HG03280 (cell line): ENCODE results near the gene GM2A.
A peak's percentile ranks its signal among the peaks of the same experiment; 100 is the strongest.
"Not testable (repeated sequence)": the region's sequence is repeated elsewhere in the genome, so short reads cannot be mapped to it uniquely, and the experiment has no call there.

Experiments used
- ATAC-seq: cut with Tn5 transposase; IDR thresholded peaks from one replicate; pipeline ENCODE4 v1.9.1; 2021; ENCODE audit warnings: mild to moderate bottlenecking, moderate library complexity; ENCODE audit not compliant: unreplicated experiment

GM2A gene

GRCh38 chr5:151284392-151284967, 31.5 kb downstream of the GM2A start:
- ATAC-seq: no peak

GRCh38 chr5:151285683-151286082, 32.7 kb downstream of the GM2A start:
- ATAC-seq: no peak

GRCh38 chr5:151286246-151286645, 33.3 kb downstream of the GM2A start:
- ATAC-seq: no peak

GRCh38 chr5:151288180-151288579, 35.2 kb downstream of the GM2A start:
- ATAC-seq: no peak

GRCh38 chr5:151293624-151294023, 40.6 kb downstream of the GM2A start:
- no peak for ATAC-seq

- no peak for ATAC-seq
Observed at GRCh38 chr5:151295138-151295537, 42.2 kb downstream of the GM2A start.

- no peak for ATAC-seq
Observed at GRCh38 chr5:151295791-151296477, 42.9 kb downstream of the GM2A start.

GRCh38 chr5:151296478-151296830, 43.5 kb downstream of the GM2A start:
- ATAC-seq: no peak

- no peak for ATAC-seq
Observed at GRCh38 chr5:151296974-151297373, 44.0 kb downstream of the GM2A start.

GRCh38 chr5:151298063-151298855, 45.3 kb downstream of the GM2A start:
- peak; percentile 86 for ATAC-seq

GRCh38 chr5:151303666-151304065, 50.7 kb downstream of the GM2A start, which contains the start of gene SLC36A3:
Gene SLC36A3, minus strand, starts transcription at chr5:151303766. Its CDS starts 412 bp downstream, at chr5:151303354.
- ATAC-seq: no peak

GRCh38 chr5:151309266-151309665, 56.3 kb downstream of the GM2A start:
- not testable (repeated sequence) for ATAC-seq

- ATAC-seq: not testable (repeated sequence)
Observed at GRCh38 chr5:151309821-151310220, 56.8 kb downstream of the GM2A start.

GRCh38 chr5:151310932-151311331, 57.9 kb downstream of the GM2A start:
- no peak for ATAC-seq

GRCh38 chr5:151312756-151313324, 59.9 kb downstream of the GM2A start:
- ATAC-seq: no peak

- no peak for ATAC-seq
Observed at GRCh38 chr5:151313357-151313756, 60.4 kb downstream of the GM2A start.

- no peak for ATAC-seq
Observed at GRCh38 chr5:151315998-151316597, 63.1 kb downstream of the GM2A start.

GRCh38 chr5:151317871-151318270, 64.9 kb downstream of the GM2A start:
- no peak for ATAC-seq

- peak; percentile 63 for ATAC-seq
Observed at GRCh38 chr5:151318850-151319732, 66.1 kb downstream of the GM2A start.
